ENCODE results near the gene RMND5A.

DNA sequence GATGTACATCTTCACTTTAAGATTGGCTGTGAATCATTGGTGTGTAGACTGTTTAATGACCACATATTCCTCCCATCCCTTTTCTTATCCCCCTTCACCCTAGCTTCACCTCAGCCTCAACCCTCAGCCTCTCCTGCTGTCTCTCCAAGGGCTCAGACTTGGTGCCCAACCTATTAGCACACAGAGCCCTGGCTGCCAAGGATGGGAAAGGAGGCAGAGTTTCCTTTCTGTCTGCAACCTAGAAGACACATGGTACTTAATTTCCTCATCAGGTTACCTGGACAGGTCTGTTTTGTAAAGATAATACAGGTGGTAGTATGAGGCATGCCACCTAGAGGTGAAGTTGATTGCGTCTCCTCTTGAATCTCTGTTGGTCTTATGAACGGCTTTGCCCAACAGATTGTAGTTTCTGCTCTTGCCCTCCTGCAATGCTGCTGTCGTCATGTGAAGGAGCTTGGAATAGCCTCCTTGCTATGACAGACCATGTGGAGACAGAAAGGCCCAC lies 44.5 kb upstream of the RMND5A start:
- TF ChIP-seq ZNF274 (IDR thresholded peaks at IDR 0.05; ENCODE audit: low read depth, low read length), result no peak
- TF ChIP-seq YY1 (IDR thresholded peaks at IDR 0.05; ENCODE audit: insufficient read depth, insufficient read length), result no peak
